Measurements from ENCODE around the gene COL19A1.

Gene COL19A1

GRCh38 chr6:69832558-69832957, 33.8 kb upstream of the COL19A1 start:
- Histone ChIP-seq H3K27me3 (replicated peaks; ENCODE audit: control insufficient read depth, insufficient read depth, low read length, poor library complexity, severe bottlenecking) (no peaks in the 10 kb centered on the region), H3K36me3 (ENCODE audit: control insufficient read depth, insufficient read depth, low read length) (no peaks in the 10 kb centered on the region), H3K4me1 (ENCODE audit: control insufficient read depth, insufficient read depth, low read length, poor library complexity, severe bottlenecking) (no peaks in the 10 kb centered on the region), H3K27ac (ENCODE audit: insufficient read depth, low read length, poor library complexity, severe bottlenecking) (no peak overlapping the region), H3K9me3 (ENCODE audit: control insufficient read depth, low read length) (no peaks in the 10 kb centered on the region), H3K4me3 (ENCODE audit: insufficient read depth, low read depth, low read length, poor library complexity, severe bottlenecking) (no peak overlapping the region)
- no peak for DNase-seq

GRCh38 chr6:69835414-69836179, 30.8 kb upstream of the COL19A1 start:
- no peaks in the 10 kb centered on the region for H3K36me3 ChIP-seq (ENCODE audit: control insufficient read depth, insufficient read depth, low read length)
- H3K27ac ChIP-seq (ENCODE audit: insufficient read depth, low read length, poor library complexity, severe bottlenecking) = no peak overlapping the region
- no peaks in the 10 kb centered on the region for H3K4me1 ChIP-seq (ENCODE audit: control insufficient read depth, insufficient read depth, low read length, poor library complexity, severe bottlenecking)
- H3K27me3 ChIP-seq (replicated peaks; ENCODE audit: control insufficient read depth, insufficient read depth, low read length, poor library complexity, severe bottlenecking) = no peaks in the 10 kb centered on the region
- no peak for DNase-seq
- no peak overlapping the region for H3K4me3 ChIP-seq (ENCODE audit: insufficient read depth, low read depth, low read length, poor library complexity, severe bottlenecking)
- no peaks in the 10 kb centered on the region for H3K9me3 ChIP-seq (ENCODE audit: control insufficient read depth, low read length)

GRCh38 chr6:69841862-69842261, 24.5 kb upstream of the COL19A1 start:
- Histone ChIP-seq H3K4me1 (ENCODE audit: control insufficient read depth, insufficient read depth, low read length, poor library complexity, severe bottlenecking) (no peaks in the 10 kb centered on the region), H3K36me3 (ENCODE audit: control insufficient read depth, insufficient read depth, low read length) (no peaks in the 10 kb centered on the region), H3K27ac (ENCODE audit: insufficient read depth, low read length, poor library complexity, severe bottlenecking) (no peak overlapping the region), H3K4me3 (ENCODE audit: insufficient read depth, low read depth, low read length, poor library complexity, severe bottlenecking) (no peak overlapping the region), H3K27me3 (replicated peaks; ENCODE audit: control insufficient read depth, insufficient read depth, low read length, poor library complexity, severe bottlenecking) (no peaks in the 10 kb centered on the region), H3K9me3 (ENCODE audit: control insufficient read depth, low read length) (no peaks in the 10 kb centered on the region)
- DNase-seq = no peak

DNA sequence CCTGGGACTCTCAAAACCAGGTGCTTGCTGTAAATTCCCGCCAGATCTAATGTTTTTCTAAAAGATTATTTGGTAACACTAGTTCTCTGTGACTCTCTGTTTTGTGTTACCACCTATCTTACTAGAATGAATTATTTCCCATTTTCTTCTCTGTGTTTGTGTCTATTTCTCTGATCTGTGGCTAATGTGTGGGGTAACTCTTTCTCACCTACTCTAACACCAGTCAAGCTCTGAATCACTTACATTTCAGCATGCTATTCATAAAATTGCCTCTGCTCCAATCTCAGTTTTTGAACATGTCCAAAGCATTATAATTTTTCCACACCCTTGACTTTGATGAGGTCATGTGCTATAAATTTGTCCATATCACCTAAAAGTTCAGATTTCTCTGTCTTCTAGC, 23.2 kb upstream of the COL19A1 start:
- H3K27ac ChIP-seq (ENCODE audit: insufficient read depth, low read length, poor library complexity, severe bottlenecking) = no peak overlapping the region
- no peaks in the 10 kb centered on the region for H3K9me3 ChIP-seq (ENCODE audit: control insufficient read depth, low read length)
- no peaks in the 10 kb centered on the region for H3K4me1 ChIP-seq (ENCODE audit: control insufficient read depth, insufficient read depth, low read length, poor library complexity, severe bottlenecking)
- no peaks in the 10 kb centered on the region for H3K36me3 ChIP-seq (ENCODE audit: control insufficient read depth, insufficient read depth, low read length)
- no peaks in the 10 kb centered on the region for H3K27me3 ChIP-seq (replicated peaks; ENCODE audit: control insufficient read depth, insufficient read depth, low read length, poor library complexity, severe bottlenecking)
- no peak overlapping the region for H3K4me3 ChIP-seq (ENCODE audit: insufficient read depth, low read depth, low read length, poor library complexity, severe bottlenecking)
- no peak for DNase-seq

- Histone ChIP-seq H3K4me3 (ENCODE audit: insufficient read depth, low read depth, low read length, poor library complexity, severe bottlenecking) (no peak overlapping the region), H3K36me3 (ENCODE audit: control insufficient read depth, insufficient read depth, low read length) (no peaks in the 10 kb centered on the region), H3K4me1 (ENCODE audit: control insufficient read depth, insufficient read depth, low read length, poor library complexity, severe bottlenecking) (no peaks in the 10 kb centered on the region), H3K27me3 (replicated peaks; ENCODE audit: control insufficient read depth, insufficient read depth, low read length, poor library complexity, severe bottlenecking) (no peaks in the 10 kb centered on the region), H3K27ac (ENCODE audit: insufficient read depth, low read length, poor library complexity, severe bottlenecking) (no peak overlapping the region), H3K9me3 (ENCODE audit: control insufficient read depth, low read length) (no peaks in the 10 kb centered on the region)
- no peak for DNase-seq
Measured at GRCh38 chr6:69846312-69846711, 20.0 kb upstream of the COL19A1 start.

- Histone ChIP-seq H3K27me3 (replicated peaks; ENCODE audit: control insufficient read depth, insufficient read depth, low read length, poor library complexity, severe bottlenecking) (no peaks in the 10 kb centered on the region), H3K4me3 (ENCODE audit: insufficient read depth, low read depth, low read length, poor library complexity, severe bottlenecking) (no peak overlapping the region), H3K9me3 (ENCODE audit: control insufficient read depth, low read length) (no peaks in the 10 kb centered on the region), H3K36me3 (ENCODE audit: control insufficient read depth, insufficient read depth, low read length) (no peaks in the 10 kb centered on the region), H3K27ac (ENCODE audit: insufficient read depth, low read length, poor library complexity, severe bottlenecking) (no peak overlapping the region), H3K4me1 (ENCODE audit: control insufficient read depth, insufficient read depth, low read length, poor library complexity, severe bottlenecking) (no peaks in the 10 kb centered on the region)
- DNase-seq = no peak
Measured at GRCh38 chr6:69846770-69847491, 19.4 kb upstream of the COL19A1 start.

DNA sequence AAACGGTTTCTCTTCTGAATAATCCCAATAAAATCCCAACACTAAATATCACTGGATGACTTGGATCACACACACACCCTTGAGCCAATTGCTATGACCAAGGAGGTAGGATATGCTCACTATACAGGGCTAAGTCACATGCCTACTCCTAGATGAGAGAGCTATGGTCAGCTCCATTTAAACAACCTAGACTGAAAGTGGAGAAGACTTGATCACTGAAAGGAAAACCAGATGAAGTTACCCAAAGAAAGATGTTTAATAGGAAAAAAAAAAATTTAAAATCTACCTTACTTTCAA, 18.9 kb upstream of the COL19A1 start:
- Histone ChIP-seq H3K4me3 (ENCODE audit: insufficient read depth, low read depth, low read length, poor library complexity, severe bottlenecking) (no peak overlapping the region), H3K4me1 (ENCODE audit: control insufficient read depth, insufficient read depth, low read length, poor library complexity, severe bottlenecking) (no peaks in the 10 kb centered on the region), H3K9me3 (ENCODE audit: control insufficient read depth, low read length) (no peaks in the 10 kb centered on the region)

GRCh38 chr6:69848552-69848951, 17.8 kb upstream of the COL19A1 start:
- Histone ChIP-seq H3K4me1 (ENCODE audit: control insufficient read depth, insufficient read depth, low read length, poor library complexity, severe bottlenecking) (no peaks in the 10 kb centered on the region), H3K9me3 (ENCODE audit: control insufficient read depth, low read length) (no peaks in the 10 kb centered on the region), H3K27ac (ENCODE audit: insufficient read depth, low read length, poor library complexity, severe bottlenecking) (no peak overlapping the region), H3K36me3 (ENCODE audit: control insufficient read depth, insufficient read depth, low read length) (no peaks in the 10 kb centered on the region), H3K4me3 (ENCODE audit: insufficient read depth, low read depth, low read length, poor library complexity, severe bottlenecking) (no peak overlapping the region), H3K27me3 (replicated peaks; ENCODE audit: control insufficient read depth, insufficient read depth, low read length, poor library complexity, severe bottlenecking) (no peaks in the 10 kb centered on the region)
- no peak for DNase-seq

More for the DNA sequence above, 18.9 kb upstream of the COL19A1 start:
- DNase-seq = no peak
- Histone ChIP-seq H3K36me3 (ENCODE audit: control insufficient read depth, insufficient read depth, low read length) (no peaks in the 10 kb centered on the region), H3K27ac (ENCODE audit: insufficient read depth, low read length, poor library complexity, severe bottlenecking) (no peak overlapping the region), H3K27me3 (replicated peaks; ENCODE audit: control insufficient read depth, insufficient read depth, low read length, poor library complexity, severe bottlenecking) (no peaks in the 10 kb centered on the region)

DNA sequence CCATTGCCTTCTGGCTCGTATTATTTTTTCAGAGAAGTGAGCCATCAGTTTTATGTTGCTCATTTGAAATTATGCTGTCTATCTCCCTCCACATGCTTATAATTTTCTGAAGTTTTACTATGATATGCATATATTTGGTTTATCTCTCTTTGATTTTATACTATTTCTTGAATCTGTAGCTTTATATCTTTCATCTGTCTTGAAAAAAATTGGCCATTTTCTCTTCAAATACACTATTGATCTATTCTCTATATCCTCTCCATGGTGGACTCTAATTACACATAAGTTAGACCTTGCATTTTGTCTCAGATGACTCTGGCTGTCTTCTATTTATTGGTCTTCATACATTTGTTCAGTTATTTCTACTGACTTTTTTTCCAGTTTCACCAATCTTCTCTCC, 13.7 kb upstream of the COL19A1 start:
- Histone ChIP-seq H3K4me3 (ENCODE audit: insufficient read depth, low read depth, low read length, poor library complexity, severe bottlenecking) (no peak overlapping the region), H3K4me1 (ENCODE audit: control insufficient read depth, insufficient read depth, low read length, poor library complexity, severe bottlenecking) (no peaks in the 10 kb centered on the region), H3K36me3 (ENCODE audit: control insufficient read depth, insufficient read depth, low read length) (no peaks in the 10 kb centered on the region), H3K27me3 (replicated peaks; ENCODE audit: control insufficient read depth, insufficient read depth, low read length, poor library complexity, severe bottlenecking) (no peaks in the 10 kb centered on the region), H3K27ac (ENCODE audit: insufficient read depth, low read length, poor library complexity, severe bottlenecking) (no peak overlapping the region), H3K9me3 (ENCODE audit: control insufficient read depth, low read length) (no peaks in the 10 kb centered on the region)
- no peak for DNase-seq

- no peaks in the 10 kb centered on the region for H3K27me3 ChIP-seq (replicated peaks; ENCODE audit: control insufficient read depth, insufficient read depth, low read length, poor library complexity, severe bottlenecking)
- no peaks in the 10 kb centered on the region for H3K9me3 ChIP-seq (ENCODE audit: control insufficient read depth, low read length)
- H3K4me3 ChIP-seq (ENCODE audit: insufficient read depth, low read depth, low read length, poor library complexity, severe bottlenecking) = no peak overlapping the region
- no peaks in the 10 kb centered on the region for H3K4me1 ChIP-seq (ENCODE audit: control insufficient read depth, insufficient read depth, low read length, poor library complexity, severe bottlenecking)
- no peak for DNase-seq
- H3K36me3 ChIP-seq (ENCODE audit: control insufficient read depth, insufficient read depth, low read length) = no peaks in the 10 kb centered on the region
- no peak overlapping the region for H3K27ac ChIP-seq (ENCODE audit: insufficient read depth, low read length, poor library complexity, severe bottlenecking)
Measured at GRCh38 chr6:69861986-69862385, 4.4 kb upstream of the COL19A1 start.
